Activated CD4-positive, alpha-beta T cell treated with anti-CD3 and anti-CD28 coated beads, Interleukin-2, amount 50 U/mL, for 48 hours (primary cell): Measurements from ENCODE around the gene SPOPL.
A peak's percentile ranks its signal among the peaks of the same experiment; 100 is the strongest.
"Not testable (repeated sequence)": the region's sequence is repeated elsewhere in the genome, so short reads cannot be mapped to it uniquely, and the experiment has no call there.

ENCODE experiments used
- DNase-seq, 2 experiments: peaks; one replicate each; pipeline ENCODE4 v3.0.0-alpha.2; 2020

The SPOPL gene

DNA sequence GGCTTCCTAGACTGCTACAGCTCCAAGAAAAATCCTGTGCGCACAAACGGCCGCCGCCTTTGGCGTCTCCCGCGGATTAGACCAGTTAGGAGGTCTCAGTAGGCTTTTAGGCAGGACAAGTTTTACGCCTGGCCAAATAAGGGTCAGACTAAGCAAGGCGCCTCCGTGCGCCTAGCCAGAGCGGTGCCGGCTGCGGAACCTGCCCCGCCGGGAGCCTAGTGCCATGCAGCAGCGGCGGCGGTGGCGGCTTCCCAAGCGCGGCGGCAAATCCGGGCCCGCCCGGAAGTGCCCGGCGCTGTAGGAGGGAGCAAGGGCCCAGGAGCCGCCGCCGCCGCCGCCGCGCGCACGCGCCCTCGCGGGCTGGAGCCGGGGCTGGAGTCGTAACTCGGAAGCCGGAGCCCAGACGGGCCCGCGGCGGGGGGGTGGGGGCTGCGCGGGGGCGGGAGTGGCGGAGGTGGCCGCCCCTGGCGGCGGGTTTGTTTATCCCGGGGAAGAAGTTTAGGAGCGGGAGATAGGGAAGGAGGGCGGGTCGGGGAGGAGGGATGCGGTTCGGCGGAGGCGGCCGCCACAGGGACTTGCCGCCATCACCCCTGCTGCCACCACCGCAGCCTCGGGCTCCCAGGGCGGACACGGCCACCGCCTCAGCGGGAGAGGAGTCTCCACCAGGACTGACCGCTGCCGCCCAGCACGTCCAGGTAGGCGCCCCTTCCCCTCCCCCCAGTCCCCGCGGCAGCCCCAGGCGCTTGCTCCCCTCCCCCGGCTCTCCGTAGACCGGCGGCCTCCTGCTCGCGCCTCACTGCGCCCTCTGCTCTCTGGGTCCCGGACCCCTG is at the start of gene SPOPL:
Gene SPOPL, plus strand, starts transcription at position 346 of the 830 bp plus-strand sequence. CDS start 48,447 bp downstream, outside the sequence.
- peak; percentile 82 to 85 for DNase-seq

DNA sequence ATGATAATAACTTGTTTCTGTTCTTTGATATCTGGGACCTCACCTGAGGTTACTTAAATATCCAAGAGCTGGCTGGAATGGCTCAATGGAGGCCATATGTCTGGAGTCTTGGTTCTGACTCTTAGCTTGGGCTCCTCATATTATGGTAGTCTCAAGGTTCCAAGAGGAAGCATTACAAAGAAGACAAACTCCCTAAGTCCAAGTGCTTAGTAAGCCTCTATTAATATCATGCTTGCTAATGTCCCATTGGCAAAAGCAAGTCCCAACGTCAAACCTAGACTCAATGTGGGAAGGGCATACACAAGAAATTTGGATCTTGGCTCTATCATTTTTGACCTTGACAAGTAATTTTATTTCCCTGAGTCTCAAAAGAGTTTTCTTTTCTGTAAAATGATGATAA is 49.2 kb upstream of the SPOPL start:
- DNase-seq: no peak

DNA sequence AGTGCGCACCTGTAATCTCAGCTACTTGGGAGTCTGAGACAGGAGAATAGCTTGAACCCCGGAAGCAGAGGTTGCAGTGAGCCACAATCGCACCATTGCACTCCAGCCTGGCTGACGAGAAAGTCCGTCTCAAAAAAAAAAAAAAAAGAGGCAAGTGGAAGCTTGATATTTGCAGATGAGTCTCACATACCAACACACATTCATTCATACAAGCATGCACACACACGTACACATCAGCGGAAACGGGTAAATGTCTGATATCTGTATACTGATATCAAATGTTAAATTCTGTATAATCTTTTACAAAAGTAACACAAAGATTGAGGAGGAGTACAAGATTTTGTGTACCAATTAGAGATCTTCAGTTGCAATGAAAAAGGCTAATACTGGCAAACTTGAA is 47.8 kb upstream of the SPOPL start:
- DNase-seq: no peak

DNA sequence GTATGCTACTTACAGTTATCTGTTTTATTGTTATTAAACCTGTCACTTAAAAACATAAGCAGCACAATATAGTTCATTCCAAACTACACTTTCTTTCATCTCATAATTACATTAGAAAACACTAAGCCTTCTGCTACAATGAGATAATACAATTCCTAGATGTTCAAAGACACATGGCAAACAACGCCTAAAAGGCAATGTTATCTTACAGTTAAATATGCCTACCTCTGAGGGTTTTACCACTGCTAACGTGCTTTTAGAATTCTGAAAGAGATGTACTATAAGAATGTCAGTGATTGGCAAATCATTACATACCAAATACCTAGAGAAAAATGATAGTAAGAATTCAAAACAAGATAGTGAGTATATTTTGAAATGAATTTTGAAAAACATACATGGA is 46.8 kb upstream of the SPOPL start:
- no peak for DNase-seq

- no peak for DNase-seq
These were observed 46.3 kb upstream of the SPOPL start for GRCh38 chr2:138455275-138455674.

GRCh38 chr2:138455691-138456090 is 45.9 kb upstream of the SPOPL start:
- no peak for DNase-seq

DNA sequence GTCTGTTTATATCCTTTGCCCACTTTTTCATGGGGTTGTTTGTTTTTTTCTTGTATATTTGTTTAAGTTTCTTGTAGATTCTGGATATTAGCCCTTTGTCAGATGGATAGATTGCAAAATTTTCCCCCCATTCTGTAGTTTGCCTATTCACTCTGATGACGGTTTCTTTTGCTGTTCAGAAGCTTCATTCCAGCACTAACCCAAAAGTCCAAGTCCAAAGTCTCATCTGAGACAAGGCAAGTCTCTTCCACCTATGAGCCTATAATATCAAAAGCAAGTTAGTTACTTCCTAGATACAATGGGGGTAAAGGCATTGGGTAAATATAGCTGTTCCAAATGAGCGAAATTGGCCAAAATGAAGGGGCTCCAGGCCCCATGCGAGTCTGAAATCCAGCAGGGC is 38.9 kb upstream of the SPOPL start:
- DNase-seq: not testable (repeated sequence)

DNA sequence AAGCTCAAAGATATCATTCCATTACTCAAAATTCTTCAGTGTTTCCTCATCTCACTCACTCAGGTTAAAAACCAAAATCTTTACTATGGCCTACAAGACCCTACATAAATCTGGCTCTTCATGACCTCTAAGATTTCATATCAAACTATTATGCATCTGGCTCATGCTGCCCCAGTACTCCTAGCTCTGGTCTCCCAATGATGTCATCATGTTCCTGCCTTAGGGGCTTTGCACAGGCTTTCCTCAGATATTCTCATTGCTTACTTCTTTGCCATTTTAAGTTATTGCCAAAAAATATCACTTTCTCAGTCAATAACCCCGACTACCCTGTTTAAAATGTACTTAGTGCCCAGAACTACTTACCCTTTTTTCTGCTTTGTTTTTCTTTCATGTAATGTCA is 33.0 kb upstream of the SPOPL start:
- DNase-seq: no peak

DNA sequence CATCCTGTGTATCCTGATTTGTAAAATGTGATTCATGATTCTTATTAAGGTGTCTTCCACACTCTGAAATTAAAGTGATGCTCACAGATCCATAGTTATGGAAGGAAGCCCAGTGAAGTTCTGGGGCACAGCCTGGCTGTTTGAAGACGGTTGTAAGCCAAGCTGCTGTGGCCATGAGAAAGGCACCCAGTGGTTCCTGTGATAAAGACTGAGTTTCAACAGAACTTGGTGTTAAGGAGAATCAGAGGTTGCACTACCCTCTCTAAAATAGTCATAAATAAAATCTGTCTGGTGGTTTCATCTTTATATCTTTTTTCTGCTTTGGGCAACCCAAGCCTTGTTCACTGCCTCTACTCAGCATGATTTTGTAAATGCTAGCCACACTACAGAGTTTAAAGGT is 32.2 kb upstream of the SPOPL start:
- no peak for DNase-seq

GRCh38 chr2:138470941-138471340 is 30.6 kb upstream of the SPOPL start:
- no peak for DNase-seq

- no peak for DNase-seq
These were observed 27.3 kb upstream of the SPOPL start for GRCh38 chr2:138474100-138474825.

DNA sequence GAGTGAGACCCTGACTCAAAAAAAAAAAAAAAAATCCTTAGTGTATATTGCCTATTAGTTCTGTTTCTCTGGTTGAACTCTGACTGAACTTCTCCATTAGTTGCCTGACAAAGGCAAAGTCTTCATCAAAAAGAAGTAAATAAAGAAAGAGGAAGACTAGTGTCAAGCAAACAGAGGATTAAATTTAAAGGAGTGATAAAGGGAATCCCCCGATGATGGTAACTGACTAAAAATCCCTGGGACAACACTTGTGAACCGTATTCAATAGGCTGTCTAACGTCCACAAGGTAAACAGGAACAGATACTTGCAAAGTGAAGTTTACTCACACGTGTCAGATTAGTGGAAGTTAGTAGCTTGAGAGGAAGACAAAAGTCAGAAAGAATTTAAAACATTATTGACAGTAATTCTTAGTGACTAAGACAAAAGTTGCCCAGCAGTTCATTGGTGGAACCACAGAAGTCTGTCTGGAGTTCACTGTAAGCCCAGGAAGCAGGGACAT is 26.2 kb upstream of the SPOPL start:
- no peak for DNase-seq

DNA sequence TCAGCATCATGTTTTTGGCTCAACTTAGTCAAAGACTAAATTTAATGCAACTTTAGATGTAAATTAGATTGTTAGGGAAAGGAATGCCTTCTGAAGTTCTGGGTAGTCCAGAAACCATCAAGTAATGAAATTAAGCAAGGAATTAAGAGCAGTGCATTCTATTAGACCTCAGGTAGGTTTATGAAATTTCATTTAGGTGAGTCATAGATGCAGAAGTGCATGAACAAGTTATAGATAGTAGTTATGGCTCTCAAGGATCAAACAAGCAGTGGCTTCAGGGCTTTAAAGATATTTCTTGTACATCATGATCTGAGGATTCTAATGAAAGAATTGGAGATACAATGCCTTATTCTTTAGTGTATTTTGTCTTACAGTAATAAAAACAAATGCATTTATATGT is 25.4 kb upstream of the SPOPL start:
- DNase-seq: no peak

- DNase-seq: no peak
These were observed 24.6 kb upstream of the SPOPL start for GRCh38 chr2:138476940-138477339.

- not testable (repeated sequence) for DNase-seq
These were observed 18.8 kb upstream of the SPOPL start for GRCh38 chr2:138482796-138483195.

DNA sequence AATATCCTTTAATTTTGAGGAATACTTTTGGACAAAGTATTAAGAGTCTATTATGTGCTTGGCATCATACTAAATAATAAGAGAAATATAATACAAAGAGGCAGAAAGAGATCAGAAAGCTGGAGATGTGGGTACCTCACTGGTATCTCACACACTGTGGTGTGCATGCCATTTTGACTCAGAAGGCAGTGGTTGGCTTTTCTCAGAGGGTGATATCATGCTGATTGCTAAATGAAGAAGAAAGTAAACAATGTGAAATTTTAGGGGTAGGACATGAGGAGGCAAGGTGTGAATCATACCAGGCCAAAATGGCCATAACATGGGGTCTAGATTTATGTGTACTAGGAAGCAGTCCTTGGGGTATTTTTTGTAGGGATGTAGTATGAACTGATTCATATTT is 16.6 kb upstream of the SPOPL start:
- no peak for DNase-seq

- no peak for DNase-seq
These were observed 15.0 kb upstream of the SPOPL start for GRCh38 chr2:138486363-138487198.

DNA sequence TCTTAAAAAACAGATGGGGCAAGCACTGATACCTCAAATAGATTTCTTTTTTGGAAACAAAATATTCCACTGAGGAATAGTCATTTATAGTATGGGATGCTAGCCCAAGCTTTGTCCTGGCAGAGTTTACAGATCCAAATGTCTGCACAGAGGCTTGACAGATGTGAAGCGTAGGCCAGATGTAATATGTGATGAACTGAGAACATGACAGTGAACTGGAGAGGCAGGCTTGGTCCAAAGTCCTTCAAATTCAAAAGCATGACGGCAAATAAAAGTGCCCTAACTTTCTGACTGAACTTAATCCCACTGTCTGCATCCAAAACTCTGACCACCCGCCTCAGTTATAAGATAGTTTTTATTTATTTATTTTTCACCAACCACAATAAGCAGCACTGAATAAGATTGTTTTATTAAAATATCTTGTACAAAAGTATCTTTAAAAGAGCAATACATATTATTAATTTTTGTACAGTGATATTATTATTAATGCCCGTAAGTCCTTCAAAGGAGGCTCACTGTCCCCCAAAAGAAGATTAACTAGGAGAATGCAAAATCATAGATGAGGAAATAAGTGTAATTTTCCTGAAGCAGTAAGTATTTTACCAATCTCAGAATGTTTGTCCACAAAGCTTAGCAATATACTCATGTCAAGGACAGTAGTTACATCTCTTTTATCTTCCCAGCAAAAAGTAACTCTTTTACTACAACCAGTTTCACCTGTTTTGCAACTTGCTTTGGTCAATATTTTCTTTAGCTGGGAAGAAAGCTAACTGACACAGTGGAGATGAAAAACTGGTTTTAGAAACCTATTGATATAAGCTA is 10.7 kb upstream of the SPOPL start:
- DNase-seq: no peak

DNA sequence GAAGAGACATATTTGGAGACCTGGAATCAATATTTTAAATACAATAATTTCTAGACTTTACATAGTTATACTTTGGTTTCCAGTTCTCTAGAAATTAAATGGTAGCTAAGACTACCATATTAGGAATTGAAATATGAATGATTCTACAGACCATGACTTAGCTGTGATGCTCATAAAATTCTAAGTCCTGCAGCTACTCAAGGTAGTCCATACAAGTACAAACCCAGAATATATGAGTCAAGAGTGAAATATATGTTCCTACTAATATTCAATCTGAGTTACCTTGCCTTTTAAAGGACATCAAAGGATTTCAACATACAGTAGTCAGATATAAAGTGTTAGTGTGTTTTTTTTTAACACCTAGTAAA is 10.1 kb upstream of the SPOPL start:
- no peak for DNase-seq

- no peak for DNase-seq
These were observed 9.4 kb upstream of the SPOPL start for GRCh38 chr2:138492160-138492559.

- DNase-seq: no peak
These were observed 8.2 kb upstream of the SPOPL start for GRCh38 chr2:138493334-138493733.

DNA sequence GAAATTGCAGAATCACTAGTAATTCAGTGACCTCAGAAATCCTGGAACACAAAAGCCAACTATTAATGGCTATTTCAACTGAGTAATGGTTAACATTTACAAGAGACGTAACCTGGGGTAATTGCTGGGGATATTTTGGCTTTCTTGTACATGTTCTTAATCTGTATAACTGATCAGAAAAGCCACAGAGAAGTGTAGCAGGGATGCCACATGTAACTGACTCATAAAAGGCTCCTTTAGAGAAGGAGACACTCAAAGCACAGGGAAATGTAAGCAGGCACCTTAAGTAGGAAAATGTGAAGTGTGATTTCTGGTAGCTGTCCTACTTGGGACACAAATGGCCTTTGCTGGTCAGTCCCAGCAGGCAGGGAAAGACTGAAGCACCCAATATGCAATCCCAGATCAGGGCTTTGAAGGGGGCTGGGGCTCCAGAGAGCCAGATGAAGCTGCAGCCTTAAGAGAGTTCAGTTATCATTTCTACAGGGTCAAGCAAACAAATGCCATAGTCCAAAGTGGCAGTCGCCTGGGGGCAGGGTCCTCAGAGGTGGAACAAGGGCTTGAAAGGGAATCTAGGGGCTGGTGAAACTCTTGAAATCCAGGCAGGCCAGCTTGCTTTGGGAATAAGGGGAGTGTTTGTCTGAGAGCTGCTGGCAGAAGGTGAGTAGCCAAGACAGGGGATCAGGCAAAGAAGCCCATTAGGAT is 7.2 kb upstream of the SPOPL start:
- DNase-seq: no peak
